Liver (tissue), 3 donors: Measurements from ENCODE around the gene TRIM71.

Experiments
- EGR1 ChIP-seq, 2 donors: IDR thresholded peaks; 2 replicates each; pipeline ENCODE4 v1.6.1; 2016 to 2018; ENCODE audit warnings: antibody characterized with exemption in 2 of 2, low read depth in 2 of 2
- FOXA1 ChIP-seq: IDR thresholded peaks from 2 replicates; pipeline ENCODE4 v1.6.1; 2016; ENCODE audit warnings: antibody characterized with exemption
- GABPA ChIP-seq, 2 donors: IDR thresholded peaks in 1 of 2; conservative IDR thresholded peaks in 1 of 2; 2 replicates each; pipeline ENCODE4 v1.6.1; 2016; ENCODE audit warnings: antibody characterized with exemption in 2 of 2, mild to moderate bottlenecking in 1 of 2, moderate library complexity in 1 of 2
- JUND ChIP-seq, 2 donors: IDR thresholded peaks; 2 replicates each; pipeline ENCODE4 v1.6.1; 2016; ENCODE audit warnings: antibody characterized with exemption in 2 of 2
- RAD21 ChIP-seq, 2 donors: IDR thresholded peaks; 2 replicates each; pipeline ENCODE4 v1.6.1; 2016; ENCODE audit warnings: antibody characterized with exemption in 2 of 2, mild to moderate bottlenecking in 2 of 2
- RXRA ChIP-seq, 2 donors: IDR thresholded peaks; 2 replicates each; pipeline ENCODE4 v1.6.1; 2017 to 2018; ENCODE audit warnings: antibody characterized with exemption in 2 of 2, mild to moderate bottlenecking in 1 of 2
- SP1 ChIP-seq: IDR thresholded peaks from 2 replicates; pipeline ENCODE4 v1.6.1; 2018; ENCODE audit warnings: antibody characterized with exemption, mild to moderate bottlenecking
- TAF1 ChIP-seq: conservative IDR thresholded peaks from 2 replicates; pipeline ENCODE4 v1.6.1; 2016; ENCODE audit warnings: antibody characterized with exemption, mild to moderate bottlenecking
- YY1 ChIP-seq: IDR thresholded peaks from 2 replicates; pipeline ENCODE4 v1.6.1; 2016; ENCODE audit warnings: antibody characterized with exemption, mild to moderate bottlenecking
- TF ChIP-seq, protein P1 (sequence below): fragments of 150-350 bp; IDR thresholded peaks from 2 replicates; pipeline ENCODE4 v1.5.1; 2017; ENCODE audit warnings: improper control_type of control experiment, low read depth, low read length; ENCODE audit not compliant: missing input control
- TF ChIP-seq, protein P2 (sequence below): IDR thresholded peaks from 2 replicates; pipeline ENCODE4 v1.6.1; 2016; ENCODE audit warnings: antibody characterized with exemption
- TF ChIP-seq, protein P3 (sequence below): IDR thresholded peaks from 2 replicates; pipeline ENCODE4 v1.6.1; 2016; ENCODE audit warnings: antibody characterized with exemption
- TF ChIP-seq, protein P4 (sequence below): IDR thresholded peaks from 2 replicates; pipeline ENCODE4 v1.6.1; 2016; ENCODE audit warnings: antibody characterized with exemption
- TF ChIP-seq, protein P5 (sequence below): IDR thresholded peaks from 2 replicates; pipeline ENCODE4 v1.6.1; 2016; ENCODE audit warnings: antibody characterized with exemption, mild to moderate bottlenecking
- donor health status: healthy.
- donor health status: healthy.

DNA sequence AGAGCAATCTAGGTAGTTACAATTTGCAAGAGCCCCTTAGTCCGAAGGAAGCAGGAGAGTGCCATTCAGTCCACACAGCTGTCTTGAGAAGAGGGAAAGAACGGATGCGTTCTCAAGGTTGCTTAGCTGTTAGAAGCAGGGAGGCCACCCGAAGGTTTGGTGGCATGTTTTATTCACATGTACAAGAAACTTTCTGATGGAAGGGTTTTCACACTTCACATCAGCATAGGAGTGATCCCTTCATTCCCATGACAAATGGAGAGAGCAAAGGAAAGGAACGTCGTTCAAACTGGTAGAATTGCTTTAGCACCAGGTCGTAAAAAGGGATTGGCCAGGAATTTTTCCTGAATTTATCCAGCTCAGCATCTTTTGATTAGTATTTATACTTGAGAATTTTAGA lies 53.5 kb downstream of the TRIM71 start:
- TF ChIP-seq, protein P1, sequence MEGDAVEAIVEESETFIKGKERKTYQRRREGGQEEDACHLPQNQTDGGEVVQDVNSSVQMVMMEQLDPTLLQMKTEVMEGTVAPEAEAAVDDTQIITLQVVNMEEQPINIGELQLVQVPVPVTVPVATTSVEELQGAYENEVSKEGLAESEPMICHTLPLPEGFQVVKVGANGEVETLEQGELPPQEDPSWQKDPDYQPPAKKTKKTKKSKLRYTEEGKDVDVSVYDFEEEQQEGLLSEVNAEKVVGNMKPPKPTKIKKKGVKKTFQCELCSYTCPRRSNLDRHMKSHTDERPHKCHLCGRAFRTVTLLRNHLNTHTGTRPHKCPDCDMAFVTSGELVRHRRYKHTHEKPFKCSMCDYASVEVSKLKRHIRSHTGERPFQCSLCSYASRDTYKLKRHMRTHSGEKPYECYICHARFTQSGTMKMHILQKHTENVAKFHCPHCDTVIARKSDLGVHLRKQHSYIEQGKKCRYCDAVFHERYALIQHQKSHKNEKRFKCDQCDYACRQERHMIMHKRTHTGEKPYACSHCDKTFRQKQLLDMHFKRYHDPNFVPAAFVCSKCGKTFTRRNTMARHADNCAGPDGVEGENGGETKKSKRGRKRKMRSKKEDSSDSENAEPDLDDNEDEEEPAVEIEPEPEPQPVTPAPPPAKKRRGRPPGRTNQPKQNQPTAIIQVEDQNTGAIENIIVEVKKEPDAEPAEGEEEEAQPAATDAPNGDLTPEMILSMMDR, result no peak
- TF ChIP-seq GABPA (IDR thresholded peaks at IDR 0.05 in 1 of 2, conservative IDR thresholded peaks at IDR 0.05 in 1 of 2), result no peak
- TF ChIP-seq EGR1 (IDR thresholded peaks at IDR 0.05; ENCODE audit: low read depth in 2 of 2), result no peak
- no peak for TF ChIP-seq FOXA1
- TF ChIP-seq JUND (IDR thresholded peaks at IDR 0.05), result no peak
- no peak for TF ChIP-seq TAF1
- TF ChIP-seq, protein P2, sequence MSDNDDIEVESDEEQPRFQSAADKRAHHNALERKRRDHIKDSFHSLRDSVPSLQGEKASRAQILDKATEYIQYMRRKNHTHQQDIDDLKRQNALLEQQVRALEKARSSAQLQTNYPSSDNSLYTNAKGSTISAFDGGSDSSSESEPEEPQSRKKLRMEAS, result no peak
- no peak for TF ChIP-seq YY1
- no peak for TF ChIP-seq SP1
- TF ChIP-seq, protein P3, sequence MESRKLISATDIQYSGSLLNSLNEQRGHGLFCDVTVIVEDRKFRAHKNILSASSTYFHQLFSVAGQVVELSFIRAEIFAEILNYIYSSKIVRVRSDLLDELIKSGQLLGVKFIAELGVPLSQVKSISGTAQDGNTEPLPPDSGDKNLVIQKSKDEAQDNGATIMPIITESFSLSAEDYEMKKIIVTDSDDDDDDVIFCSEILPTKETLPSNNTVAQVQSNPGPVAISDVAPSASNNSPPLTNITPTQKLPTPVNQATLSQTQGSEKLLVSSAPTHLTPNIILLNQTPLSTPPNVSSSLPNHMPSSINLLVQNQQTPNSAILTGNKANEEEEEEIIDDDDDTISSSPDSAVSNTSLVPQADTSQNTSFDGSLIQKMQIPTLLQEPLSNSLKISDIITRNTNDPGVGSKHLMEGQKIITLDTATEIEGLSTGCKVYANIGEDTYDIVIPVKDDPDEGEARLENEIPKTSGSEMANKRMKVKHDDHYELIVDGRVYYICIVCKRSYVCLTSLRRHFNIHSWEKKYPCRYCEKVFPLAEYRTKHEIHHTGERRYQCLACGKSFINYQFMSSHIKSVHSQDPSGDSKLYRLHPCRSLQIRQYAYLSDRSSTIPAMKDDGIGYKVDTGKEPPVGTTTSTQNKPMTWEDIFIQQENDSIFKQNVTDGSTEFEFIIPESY, result no peak
- TF ChIP-seq, protein P4, sequence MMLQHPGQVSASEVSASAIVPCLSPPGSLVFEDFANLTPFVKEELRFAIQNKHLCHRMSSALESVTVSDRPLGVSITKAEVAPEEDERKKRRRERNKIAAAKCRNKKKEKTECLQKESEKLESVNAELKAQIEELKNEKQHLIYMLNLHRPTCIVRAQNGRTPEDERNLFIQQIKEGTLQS, result no peak
- TF ChIP-seq, protein P5, sequence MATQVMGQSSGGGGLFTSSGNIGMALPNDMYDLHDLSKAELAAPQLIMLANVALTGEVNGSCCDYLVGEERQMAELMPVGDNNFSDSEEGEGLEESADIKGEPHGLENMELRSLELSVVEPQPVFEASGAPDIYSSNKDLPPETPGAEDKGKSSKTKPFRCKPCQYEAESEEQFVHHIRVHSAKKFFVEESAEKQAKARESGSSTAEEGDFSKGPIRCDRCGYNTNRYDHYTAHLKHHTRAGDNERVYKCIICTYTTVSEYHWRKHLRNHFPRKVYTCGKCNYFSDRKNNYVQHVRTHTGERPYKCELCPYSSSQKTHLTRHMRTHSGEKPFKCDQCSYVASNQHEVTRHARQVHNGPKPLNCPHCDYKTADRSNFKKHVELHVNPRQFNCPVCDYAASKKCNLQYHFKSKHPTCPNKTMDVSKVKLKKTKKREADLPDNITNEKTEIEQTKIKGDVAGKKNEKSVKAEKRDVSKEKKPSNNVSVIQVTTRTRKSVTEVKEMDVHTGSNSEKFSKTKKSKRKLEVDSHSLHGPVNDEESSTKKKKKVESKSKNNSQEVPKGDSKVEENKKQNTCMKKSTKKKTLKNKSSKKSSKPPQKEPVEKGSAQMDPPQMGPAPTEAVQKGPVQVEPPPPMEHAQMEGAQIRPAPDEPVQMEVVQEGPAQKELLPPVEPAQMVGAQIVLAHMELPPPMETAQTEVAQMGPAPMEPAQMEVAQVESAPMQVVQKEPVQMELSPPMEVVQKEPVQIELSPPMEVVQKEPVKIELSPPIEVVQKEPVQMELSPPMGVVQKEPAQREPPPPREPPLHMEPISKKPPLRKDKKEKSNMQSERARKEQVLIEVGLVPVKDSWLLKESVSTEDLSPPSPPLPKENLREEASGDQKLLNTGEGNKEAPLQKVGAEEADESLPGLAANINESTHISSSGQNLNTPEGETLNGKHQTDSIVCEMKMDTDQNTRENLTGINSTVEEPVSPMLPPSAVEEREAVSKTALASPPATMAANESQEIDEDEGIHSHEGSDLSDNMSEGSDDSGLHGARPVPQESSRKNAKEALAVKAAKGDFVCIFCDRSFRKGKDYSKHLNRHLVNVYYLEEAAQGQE, result no peak
- TF ChIP-seq RAD21 (IDR thresholded peaks at IDR 0.05), result no peak
- no peak for TF ChIP-seq RXRA (IDR thresholded peaks at IDR 0.05)
